GM21529 (cell line): ENCODE measurements around the gene S100A1.
"Not testable (repeated sequence)": the region's sequence is repeated elsewhere in the genome, so short reads cannot be mapped to it uniquely, and the experiment has no call there.

ENCODE experiments used
- ATAC-seq: cut with Tn5 transposase; IDR thresholded peaks from one replicate; pipeline ENCODE4 v1.9.1; 2021; ENCODE audit not compliant: unreplicated experiment

Gene S100A1

DNA sequence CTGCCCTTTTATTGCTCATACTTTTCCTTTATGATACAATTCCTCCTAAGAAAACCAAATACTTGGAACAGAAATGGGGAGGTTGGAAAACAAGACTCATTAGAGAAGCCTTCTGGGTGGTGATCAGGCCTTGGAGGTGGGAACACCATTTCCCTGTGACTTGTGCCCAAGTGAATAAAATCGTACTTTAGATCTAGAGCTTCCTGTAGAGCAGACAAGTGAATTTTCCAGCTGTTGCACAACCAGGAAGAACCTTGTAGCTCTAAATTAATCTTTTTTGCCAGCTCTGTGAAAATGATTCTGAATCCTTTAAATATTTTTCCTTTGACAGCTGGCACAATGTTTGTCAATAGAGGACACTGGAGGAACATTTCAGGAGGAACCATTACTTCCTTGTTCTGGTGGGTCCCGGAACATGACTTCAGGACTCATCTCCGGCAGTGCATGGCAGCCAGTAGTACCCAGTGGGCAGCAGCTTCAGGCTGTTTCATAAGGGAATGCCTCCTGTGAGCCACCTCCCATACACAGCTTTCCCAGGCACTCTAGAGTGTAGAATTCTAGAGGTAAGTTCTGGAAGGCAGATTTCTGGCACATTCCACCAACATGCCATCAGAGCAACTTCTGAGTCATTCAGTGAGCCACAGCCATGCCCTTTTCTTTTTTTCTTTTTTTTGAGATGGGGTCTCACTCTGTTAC is 24.7 kb downstream of the S100A1 start:
- no peak for ATAC-seq

DNA sequence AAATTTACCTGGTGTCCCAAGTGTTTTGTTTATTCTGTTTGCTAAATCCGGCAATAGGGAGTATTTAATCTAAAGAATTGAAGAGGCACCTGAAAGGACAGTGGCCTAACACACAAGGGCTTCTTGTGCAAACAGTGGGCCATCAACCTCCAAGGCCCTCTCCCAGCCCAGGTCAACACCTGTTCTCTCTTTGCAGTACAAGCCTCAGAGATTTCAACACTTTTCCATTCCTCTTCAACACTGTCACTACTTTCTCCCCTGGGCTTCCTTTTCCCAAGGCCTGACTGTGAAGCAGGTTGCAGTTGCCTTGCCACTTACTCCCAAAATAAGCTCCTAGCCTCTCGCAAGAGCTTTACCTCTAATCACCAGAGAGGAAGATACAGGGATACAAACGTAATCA is 27.1 kb downstream of the S100A1 start:
- ATAC-seq = no peak

DNA sequence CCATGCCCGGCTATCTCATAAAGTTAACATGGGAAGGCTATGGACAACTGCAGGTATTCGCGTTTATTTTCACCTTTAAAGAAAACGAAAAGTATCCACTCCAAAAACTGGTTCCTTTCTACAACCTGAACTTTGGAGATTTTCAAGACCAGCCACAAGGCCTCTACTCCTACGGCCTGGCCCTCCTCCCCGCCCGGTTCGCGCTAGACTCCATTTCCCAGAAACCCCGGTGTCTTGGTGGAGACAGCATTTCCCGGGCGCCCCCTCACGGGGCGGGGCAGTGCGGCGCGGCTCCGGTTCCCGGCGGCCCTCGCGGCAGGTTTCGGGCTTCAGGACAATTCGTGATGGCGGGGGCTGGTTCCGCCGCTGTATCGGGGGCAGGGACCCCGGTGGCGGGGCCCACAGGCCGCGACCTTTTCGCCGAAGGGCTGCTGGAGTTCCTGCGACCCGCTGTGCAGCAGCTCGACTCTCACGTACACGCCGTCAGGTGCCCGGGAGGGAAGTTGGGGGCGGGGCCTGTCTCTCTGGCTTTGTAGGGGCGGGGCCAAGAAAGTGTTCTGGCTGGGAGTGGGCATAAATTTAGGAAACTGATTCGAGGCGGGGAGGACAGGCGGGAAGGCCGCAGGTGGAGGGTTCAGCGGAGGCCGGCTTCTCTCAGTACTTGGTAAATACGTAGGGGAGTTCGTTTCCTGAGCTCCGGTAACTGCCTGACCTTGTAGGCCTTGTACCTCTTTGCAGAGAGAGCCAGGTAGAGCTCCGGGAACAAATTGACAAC is 30.4 kb downstream of the S100A1 start, which contains the start of gene SNAPIN:
TSS of gene SNAPIN (plus strand) at position 304 of the 775 bp plus-strand sequence. CDS start at position 345, 41 bp downstream.
- ATAC-seq = peak; percentile 92

DNA sequence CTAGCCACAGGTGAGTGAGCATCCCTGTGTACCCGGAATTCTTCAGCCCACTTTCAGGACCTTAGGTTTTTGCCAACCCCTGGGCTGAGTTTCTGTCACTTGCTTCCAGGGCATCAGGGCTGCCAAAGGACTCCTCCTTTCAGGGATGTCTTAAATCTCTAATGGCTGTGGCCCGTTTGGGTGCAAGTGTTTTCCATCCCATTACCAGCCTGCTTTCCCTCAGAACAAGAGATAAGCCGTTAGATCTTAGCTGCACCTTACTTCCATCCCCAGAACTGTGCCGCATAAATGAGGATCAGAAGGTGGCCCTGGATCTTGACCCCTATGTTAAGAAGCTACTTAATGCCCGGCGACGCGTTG is 30.9 kb downstream of the S100A1 start:
- ATAC-seq = no peak

DNA sequence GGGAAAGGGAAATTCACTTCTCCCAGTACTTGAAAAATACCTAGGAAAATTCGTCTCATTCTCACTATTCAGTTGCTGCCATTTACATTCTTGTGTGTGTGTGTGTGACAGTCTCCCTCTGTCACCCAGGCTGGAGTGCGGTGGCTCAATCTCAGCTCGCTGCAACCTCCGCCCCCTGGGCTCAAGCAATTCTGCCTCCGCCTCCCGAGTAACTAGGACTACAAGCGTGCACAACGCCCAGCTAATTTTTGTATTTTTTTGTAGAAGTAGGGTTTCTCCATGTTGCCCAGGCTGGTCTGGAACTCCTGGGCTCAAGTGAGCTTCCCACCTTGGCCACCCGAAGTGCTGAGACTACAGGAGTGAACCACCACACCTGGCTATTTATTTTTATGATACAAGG is 31.4 kb downstream of the S100A1 start:
- ATAC-seq = no peak

DNA sequence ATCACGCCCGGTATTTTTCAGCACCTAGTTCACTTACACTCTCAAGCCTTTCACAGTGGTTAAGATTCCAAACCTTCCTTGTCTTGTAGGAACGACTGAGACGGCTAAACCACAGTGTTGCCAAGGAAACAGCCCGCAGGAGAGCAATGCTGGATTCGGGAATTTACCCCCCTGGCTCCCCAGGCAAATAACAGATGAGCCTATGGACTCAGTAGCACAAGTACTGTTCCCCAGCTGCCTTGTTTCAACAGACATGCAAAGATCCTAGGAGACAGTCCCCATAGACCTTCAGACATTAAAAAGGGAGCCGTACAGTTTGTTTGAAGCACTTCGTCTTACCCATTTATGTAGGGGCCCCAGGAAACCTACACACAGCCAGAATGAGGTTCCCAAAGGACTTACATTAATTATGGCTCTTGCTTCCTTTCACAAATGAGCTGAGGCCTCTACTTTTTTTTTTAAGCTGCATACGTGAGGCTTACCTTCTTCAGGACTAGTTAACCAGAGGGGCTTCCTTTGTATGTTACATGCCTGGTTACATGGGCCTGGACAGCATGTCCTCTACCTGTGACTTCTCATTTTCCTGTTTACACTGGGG is 33.0 kb downstream of the S100A1 start:
- no peak for ATAC-seq

DNA sequence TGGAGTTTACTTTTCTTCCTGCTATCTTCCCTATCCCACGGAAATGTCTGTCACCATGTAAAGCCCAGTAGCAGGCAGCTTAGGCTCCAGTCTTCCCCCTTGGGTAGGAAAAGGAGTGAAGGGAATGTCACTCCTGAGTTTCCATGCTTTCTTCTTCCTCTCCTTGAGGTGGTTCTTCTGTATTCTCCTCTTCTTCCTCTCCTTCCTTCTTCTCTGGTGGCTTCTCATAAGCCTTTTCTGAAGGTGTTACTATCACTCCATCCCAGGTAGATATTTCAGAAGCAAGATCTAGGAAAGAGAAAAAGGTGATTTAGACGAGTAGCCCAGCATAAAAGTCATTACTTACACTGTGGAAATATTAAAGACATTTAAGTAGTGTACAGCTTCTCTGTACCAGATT is 34.0 kb downstream of the S100A1 start:
- no peak for ATAC-seq

DNA sequence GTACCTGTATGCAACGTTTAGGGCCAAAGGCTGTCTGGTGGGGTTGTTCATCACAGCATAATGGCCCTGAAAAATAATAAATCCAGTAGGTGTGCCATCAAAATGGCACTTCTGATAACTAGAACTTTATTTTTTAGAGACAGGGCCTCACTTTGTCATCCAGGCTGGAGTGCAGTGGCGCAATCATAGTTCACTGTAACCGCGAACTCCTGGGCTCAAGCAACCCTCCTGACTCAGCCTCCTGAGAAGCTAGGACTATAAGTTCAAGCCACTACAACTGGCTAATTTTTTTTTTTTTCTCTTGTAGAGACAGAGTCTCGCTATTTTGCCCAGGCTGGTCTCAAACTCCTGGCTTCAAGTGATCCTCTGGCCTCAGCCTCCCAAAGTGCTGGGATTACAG is 35.0 kb downstream of the S100A1 start:
- no peak for ATAC-seq

DNA sequence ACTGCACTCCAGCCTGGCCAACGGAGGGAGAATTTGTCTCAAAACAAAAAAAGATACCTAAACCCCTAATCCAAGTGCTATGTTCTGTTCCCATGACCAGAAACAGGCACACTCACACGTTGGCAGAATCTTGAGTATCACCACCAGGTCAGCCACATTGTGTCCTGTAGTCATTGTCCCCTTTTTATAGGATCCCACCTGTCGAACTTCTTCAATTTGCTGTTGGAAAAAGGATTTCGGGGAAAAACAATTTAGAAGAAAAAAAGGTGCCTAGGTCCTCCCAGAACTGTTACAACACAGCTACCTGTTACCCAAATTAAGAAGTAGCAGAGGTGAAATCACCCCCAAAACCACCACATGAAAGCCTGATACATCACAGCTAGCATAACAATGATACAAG is 39.2 kb downstream of the S100A1 start:
- ATAC-seq = no peak

DNA sequence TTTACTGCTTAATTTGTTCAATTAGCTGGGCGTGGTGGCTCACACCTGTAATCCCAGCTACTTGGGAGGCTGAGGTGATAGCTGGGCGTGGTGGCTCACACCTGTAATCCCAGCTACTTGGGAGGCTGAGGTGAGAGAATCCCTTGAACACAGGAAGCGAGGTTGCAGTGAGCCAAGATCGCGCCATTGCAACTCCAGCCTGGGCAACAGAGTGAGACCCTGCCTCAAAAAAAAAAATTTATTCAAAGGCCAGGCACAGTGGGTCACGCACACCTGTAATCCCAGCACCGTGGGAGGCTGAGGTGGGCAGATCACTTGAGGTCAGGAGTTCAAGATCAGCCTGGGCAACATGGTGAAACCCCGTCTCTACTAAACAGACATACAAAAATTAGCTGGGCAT is 40.4 kb downstream of the S100A1 start:
- ATAC-seq = not testable (repeated sequence)

DNA sequence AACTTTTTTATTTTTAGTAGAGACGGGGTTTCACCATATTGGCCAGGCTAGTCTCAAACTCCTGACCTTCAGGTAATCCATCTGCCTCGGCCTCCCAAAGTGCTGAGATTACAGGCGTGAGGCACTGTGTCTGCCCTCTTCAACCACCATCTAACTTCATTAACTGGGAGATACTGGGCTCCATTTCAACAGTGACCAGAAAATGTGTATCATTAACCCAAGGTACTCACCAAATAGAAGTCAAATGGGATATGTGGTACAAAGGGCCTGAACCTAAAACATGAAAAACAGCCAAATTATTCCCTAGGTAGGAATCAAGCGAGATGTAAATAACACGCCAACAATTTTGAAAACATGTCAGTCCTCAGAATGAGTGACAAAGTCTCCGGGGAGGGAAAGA is 41.4 kb downstream of the S100A1 start:
- ATAC-seq = no peak

DNA sequence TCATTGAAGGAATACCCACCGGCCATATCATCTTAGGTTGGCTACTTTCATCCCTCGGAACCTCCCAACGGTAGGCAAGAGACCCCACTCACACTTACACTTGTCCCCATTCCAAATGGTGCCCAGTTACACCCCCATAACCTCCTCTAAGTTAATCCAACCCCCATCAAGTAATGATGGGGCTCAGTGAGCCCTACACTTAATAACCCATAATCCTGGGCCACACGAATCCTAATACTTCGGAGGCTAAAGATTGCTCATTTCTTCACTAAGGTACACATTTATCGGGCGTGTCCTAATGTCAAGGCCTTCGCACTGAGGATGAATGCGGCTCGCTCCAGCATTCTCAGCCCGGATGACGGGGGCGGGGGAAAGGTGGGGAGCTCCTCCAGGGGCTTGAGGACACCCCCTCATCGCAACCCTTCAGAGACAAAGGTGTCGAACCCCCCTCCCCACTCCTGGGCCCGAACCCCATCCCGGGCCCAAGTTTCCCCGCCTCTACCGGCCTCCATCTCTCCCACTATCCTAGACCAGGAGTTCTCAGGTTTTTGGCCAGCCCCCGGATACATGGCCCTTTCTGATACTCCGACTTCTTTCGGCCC is 42.1 kb downstream of the S100A1 start:
- ATAC-seq = peak; percentile 2

DNA sequence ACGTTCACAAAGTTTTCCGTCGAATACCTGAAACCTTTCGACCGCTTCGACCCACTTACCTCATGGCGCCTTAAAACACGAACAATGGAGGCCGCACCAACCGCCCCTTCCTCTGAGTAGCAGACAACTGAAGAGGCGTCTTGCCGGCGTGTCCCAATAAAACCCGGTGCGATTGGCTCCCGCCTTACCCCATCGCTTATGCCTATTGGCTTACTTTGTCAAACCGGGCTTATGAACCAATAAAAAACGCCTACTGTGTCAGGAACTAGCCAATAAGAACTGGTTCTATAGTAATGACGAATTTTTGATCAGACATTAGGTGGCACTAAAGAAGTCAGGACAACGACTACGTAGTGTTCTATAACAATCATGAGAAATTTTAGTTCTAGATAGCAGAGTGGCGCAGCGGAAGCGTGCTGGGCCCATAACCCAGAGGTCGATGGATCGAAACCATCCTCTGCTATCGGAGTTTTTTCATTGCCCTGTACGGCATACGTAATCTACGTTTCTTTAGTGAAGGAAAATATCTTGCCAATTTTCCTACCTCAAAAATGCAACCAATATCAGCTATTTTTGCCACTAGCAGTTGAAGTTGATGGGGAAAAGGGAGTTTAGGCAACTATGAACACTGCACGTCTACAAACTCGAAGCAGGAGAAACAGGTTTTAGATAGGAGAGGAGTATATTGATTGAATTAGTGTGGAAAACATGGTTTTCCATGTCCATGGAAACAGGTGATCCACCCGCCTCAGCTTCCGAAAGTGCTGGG is 42.8 kb downstream of the S100A1 start, which contains the start of gene ILF2:
TSS of gene ILF2 (minus strand) at position 135 of the 769 bp plus-strand sequence. CDS start at position 64, 71 bp downstream.
- ATAC-seq = peak; percentile 96

DNA sequence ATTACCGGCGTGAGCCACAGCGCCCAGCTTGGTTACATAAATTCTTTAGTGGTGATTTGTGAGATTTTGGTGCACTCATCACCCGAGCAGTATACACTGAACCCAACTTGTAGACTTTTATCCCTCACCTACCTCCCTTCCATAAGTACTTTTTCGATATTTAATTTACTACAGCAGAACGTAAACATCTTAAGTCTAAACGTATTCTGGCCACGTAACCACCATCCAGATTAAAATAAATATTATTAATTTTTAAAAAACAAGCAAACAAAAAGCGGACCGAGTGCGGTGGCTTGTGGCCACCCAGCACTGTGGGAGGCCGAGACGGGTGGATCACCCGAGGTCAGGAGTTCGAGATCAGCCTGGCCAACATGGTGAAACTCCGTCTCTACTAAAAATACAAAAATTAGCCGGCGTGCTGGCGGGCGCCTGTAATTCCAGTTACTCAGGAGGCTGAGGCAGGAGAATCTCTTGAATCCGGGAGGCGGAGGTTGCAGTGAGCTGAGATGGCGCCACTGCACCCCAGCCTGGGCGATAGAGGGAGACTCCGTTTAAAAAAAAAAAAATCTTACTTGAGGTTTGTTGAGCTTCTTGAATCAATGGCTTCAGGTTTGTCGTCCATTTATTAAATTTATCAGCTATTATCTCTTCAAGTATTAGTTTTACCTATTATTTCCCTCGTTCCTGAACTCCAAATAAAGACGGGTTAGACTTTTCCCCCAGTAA is 43.6 kb downstream of the S100A1 start:
- ATAC-seq = not testable (repeated sequence)

DNA sequence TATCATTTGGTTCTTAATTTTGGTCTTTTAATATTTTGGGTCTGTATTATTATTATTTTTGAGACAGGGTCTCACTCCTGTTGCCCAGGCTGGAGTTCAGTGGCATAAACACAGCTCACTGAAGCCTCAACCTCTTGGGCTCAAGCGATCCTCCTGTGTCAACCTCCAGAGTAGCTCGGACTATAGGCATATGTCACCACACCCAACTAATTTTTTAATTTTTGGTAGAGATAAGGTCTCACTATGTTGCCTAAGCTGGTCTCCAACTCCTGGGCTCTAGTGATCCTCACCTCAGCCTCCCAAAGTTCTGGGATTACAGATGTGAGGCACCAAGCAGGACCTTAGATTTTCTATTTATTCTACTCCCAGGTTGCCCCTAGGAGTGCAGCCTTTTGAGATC is 45.3 kb downstream of the S100A1 start:
- ATAC-seq = no peak

DNA sequence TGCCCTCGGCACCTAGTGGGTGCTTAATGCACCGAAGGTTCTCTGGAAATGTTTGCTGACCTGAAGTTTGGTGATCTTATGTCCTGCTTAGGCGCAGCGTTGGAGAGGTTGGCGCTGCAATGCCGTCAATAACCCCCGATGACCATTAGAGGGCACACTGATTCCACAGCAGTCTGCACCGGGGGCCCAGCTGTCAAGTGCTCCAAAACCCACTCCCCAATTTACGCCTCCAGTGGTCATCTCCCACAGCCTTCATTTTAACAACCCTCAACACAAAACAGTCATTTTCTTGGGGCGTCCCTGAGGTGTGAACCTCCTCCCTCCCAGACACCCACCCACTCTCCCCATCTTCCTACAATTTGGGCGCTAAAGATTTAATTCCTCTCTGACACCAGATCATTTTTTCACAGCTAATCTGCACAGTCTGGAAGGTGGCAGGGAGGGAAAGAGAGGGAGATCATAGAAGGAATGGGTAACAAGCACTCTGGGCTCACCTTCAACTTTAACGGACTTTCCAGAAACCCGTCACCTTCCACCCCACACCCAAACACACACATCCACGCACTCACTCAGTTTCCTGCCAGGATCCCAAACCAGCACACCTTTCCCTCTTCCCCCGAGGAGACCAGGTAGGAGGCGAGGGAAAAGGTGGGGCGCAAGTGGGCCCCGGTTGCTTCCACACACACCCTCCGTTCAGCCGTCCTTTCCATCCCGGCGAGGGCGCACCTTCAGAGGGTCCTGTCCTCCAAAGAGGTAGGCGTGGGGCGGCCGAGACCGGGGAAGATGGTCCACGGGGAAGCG is 49.7 kb downstream of the S100A1 start:
- no peak for ATAC-seq

DNA sequence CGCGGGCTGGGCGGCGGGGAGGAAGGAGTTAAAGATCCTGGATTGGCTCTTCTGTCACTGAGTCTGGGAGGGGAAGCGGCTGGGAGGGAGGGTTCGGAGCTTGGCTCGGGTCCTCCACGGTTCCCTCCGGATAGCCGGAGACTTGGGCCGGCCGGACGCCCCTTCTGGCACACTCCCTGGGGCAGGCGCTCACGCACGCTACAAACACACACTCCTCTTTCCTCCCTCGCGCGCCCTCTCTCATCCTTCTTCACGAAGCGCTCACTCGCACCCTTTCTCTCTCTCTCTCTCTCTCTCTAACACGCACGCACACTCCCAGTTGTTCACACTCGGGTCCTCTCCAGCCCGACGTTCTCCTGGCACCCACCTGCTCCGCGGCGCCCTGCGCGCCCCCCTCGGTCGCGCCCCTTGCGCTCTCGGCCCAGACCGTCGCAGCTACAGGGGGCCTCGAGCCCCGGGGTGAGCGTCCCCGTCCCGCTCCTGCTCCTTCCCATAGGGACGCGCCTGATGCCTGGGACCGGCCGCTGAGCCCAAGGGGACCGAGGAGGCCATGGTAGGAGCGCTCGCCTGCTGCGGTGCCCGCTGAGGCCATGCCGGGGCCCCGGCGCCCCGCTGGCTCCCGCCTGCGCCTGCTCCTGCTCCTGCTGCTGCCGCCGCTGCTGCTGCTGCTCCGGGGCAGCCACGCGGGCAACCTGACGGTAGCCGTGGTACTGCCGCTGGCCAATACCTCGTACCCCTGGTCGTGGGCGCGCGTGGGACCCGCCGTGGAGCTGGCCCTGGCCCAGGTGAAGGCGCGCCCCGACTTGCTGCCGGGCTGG is 50.5 kb downstream of the S100A1 start, which contains the start of gene NPR1:
TSS of gene NPR1 (plus strand) at position 170 of the 818 bp plus-strand sequence. CDS start at position 591, 421 bp downstream.
- no peak for ATAC-seq

DNA sequence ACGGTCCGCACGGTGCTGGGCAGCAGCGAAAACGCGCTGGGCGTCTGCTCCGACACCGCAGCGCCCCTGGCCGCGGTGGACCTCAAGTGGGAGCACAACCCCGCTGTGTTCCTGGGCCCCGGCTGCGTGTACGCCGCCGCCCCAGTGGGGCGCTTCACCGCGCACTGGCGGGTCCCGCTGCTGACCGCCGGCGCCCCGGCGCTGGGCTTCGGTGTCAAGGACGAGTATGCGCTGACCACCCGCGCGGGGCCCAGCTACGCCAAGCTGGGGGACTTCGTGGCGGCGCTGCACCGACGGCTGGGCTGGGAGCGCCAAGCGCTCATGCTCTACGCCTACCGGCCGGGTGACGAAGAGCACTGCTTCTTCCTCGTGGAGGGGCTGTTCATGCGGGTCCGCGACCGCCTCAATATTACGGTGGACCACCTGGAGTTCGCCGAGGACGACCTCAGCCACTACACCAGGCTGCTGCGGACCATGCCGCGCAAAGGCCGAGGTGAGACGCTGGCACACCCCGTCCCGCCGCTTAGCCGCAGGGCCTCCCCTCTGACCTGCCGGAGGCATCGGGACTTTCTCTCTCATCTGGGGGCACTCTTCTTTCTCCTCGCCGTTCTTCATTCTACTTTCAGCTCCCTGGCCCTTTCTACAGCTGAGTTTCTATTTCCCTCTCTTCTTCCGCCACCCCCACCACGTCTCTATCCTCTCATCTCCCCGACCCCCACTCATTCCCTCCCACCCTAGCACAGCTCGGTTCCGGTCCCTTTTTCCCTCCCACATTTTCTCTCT is 51.3 kb downstream of the S100A1 start:
- ATAC-seq = no peak
